Immature natural killer cell (primary cell): ENCODE results near the gene SLC25A10. TPM values are rescaled to one million over a fixed set of nuclear protein-coding genes. Genes with fewer than 3 reads are reported as not detected.

Source experiments
- DNase-seq, 3 donors: peaks; one replicate each; pipeline ENCODE4 v3.0.0; 2022; ENCODE audit warnings: mixed read lengths in 1 of 3
- H3K27ac Mint-ChIP-seq, 6 donors: one replicate each; pipeline ENCODE4 v1.8.0; 2020; ENCODE audit warnings: mixed read lengths in 6 of 6, mild to moderate bottlenecking in 5 of 6, inconsistent platforms in 4 of 6, moderate library complexity in 3 of 6
- H3K27me3 Mint-ChIP-seq, 3 donors: one replicate each; pipeline ENCODE4 v1.8.0; 2020 to 2021; ENCODE audit warnings: low read depth in 3 of 3, mild to moderate bottlenecking in 3 of 3, mixed read lengths in 3 of 3, moderate library complexity in 3 of 3, inconsistent platforms in 1 of 3
- H3K36me3 Mint-ChIP-seq, 3 donors: one replicate each; pipeline ENCODE4 v1.8.0; 2020; ENCODE audit warnings: mixed read lengths in 3 of 3, inconsistent platforms in 2 of 3, mild to moderate bottlenecking in 2 of 3
- H3K4me1 Mint-ChIP-seq, 2 donors: one replicate each; pipeline ENCODE4 v1.8.0; 2020; ENCODE audit warnings: inconsistent platforms in 2 of 2, mild to moderate bottlenecking in 2 of 2, mixed read lengths in 2 of 2, moderate library complexity in 1 of 2
- H3K4me3 Mint-ChIP-seq, 5 donors: one replicate each; pipeline ENCODE4 v1.8.0; 2020; ENCODE audit warnings: mild to moderate bottlenecking in 5 of 5, mixed read lengths in 5 of 5, inconsistent platforms in 3 of 5, moderate library complexity in 3 of 5
- H3K9me3 Mint-ChIP-seq, 6 donors: one replicate each; pipeline ENCODE4 v1.8.0; 2020; ENCODE audit warnings: mild to moderate bottlenecking in 6 of 6, mixed read lengths in 6 of 6, inconsistent platforms in 4 of 6, moderate library complexity in 3 of 6
- polyA plus RNA-seq, 3 donors: library from polyadenylated mRNA; unstranded; fragments of 300-500 nt; fragmentation: Illumina TruSeq; gene quantifications; one replicate each; pipeline ENCODE4 v1.2.3, GENCODE V29; 2021

Gene SLC25A10
- polyA plus RNA-seq, 3 donors from 2014 or later, result 5.6 to 7.5 (median 5.9) TPM

DNA sequence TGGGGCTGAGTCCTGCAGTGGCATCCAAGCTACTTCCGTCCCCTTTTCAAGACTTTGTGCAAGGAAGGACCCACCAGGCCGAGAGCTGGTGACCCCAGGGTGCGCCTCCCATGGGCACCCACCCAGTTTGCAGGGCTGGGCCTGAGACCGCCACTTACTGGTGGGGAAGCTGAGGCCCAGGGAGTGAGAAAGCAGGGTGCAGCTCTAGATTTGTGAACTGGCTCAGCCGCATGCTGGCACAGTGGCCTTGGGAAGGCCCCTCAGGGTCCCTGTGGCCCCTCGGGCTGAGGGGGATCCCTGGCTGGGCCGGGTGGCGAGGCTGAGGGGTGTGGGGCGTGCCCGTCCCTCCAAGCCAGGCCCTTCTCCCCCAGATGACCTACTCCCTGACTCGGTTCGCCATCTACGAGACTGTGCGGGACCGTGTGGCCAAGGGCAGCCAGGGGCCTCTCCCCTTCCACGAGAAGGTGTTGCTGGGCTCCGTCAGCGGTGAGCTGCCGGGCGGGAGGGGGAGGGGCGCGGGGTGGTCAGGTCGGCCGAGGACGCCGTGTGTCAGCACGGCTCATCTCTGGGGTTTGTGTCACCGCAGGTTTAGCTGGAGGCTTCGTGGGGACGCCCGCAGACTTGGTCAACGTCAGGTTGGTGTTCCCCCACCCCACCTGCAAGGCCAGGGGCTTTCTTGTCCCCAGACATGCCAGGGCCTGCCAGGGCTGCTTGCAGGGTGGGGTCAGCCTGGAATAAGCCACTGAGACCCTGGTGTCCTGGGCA is 3.2 kb downstream of the SLC25A10 start:
- Mint-ChIP-seq H3K27ac (no peak overlapping the region), H3K36me3 (no peaks in the 10 kb centered on the region), H3K27me3 (peaks cover 0 to 9% (median 0%) of the 10 kb centered on the region in 3 donors), H3K4me3 (no peak overlapping the region), H3K4me1 (peaks cover 18 to 20% of the 10 kb centered on the region in 2 donors), H3K9me3 (no peaks in the 10 kb centered on the region)
- no peak for DNase-seq

DNA sequence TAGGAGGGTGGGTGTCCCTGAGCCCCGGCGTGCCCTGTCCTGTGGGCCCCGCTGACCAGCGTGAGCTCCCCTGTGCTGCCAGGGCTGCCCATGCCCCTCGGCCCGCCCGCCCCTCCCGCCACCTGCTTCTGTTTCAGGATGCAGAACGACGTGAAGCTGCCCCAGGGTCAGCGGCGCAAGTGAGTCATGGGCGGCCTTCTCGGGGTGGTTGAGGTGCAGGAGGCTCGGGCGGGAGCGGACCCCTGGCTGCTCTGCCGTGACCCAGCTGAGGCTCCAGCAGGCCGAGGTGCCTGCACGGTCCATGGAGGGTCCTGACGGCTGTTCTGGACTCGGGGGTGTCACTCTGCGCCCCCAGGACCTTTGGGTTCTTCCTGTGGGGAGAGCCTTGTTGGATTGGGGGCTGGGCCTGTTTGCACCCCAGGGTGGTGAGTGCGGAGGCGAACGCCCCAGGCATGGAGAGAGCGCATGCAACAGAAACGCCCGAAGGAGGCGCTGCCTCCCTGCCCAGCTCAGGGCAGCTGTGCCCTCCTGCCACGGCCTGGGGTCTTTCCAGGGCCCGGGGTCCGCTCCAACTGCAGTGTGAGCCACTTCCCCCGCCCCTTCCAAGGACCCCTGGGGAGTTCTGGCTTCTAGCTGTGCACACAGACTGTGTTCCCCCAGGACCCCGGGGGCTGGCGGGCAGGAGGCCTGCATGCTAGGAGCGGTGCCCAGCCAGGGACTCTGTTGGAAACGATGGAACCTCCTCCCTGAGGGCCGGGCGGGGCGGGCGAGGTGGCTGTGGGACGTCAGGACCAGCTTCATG is 4.0 kb downstream of the SLC25A10 start:
- Mint-ChIP-seq H3K9me3 (no peaks in the 10 kb centered on the region), H3K4me3 (no peak overlapping the region), H3K36me3 (no peaks in the 10 kb centered on the region)

DNA sequence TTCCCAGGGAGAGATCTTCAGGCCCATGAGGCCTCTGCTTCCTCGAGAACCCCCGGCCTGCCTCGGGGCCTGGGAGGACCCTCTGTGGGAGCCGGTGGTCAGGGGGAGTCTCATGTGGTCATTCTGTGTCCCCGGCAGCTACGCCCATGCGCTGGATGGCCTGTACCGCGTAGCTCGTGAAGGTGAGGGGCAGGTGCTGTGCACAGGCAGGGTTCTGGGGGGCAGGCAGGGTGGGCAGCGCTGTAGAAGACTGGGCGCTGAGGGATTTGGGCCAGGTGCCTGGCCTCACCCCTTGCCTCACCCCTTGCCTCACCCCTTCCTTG is 4.6 kb downstream of the SLC25A10 start:
- H3K4me3 Mint-ChIP-seq, result no peak overlapping the region
- H3K36me3 Mint-ChIP-seq, result no peaks in the 10 kb centered on the region
- H3K27ac Mint-ChIP-seq, result no peak overlapping the region
- no peaks in the 10 kb centered on the region for H3K9me3 Mint-ChIP-seq
- H3K27me3 Mint-ChIP-seq, result peaks cover 0 to 5% (median 0%) of the 10 kb centered on the region in 3 donors
- DNase-seq, result no peak
- H3K4me1 Mint-ChIP-seq, result peaks cover 5 to 7% of the 10 kb centered on the region in 2 donors

More for the DNA sequence above, 4.0 kb downstream of the SLC25A10 start:
- peaks cover 0 to 5% (median 0%) of the 10 kb centered on the region in 3 donors for H3K27me3 Mint-ChIP-seq
- H3K27ac Mint-ChIP-seq, result no peak overlapping the region
- DNase-seq, result no peak
- H3K4me1 Mint-ChIP-seq, result peaks cover 11 to 12% of the 10 kb centered on the region in 2 donors

DNA sequence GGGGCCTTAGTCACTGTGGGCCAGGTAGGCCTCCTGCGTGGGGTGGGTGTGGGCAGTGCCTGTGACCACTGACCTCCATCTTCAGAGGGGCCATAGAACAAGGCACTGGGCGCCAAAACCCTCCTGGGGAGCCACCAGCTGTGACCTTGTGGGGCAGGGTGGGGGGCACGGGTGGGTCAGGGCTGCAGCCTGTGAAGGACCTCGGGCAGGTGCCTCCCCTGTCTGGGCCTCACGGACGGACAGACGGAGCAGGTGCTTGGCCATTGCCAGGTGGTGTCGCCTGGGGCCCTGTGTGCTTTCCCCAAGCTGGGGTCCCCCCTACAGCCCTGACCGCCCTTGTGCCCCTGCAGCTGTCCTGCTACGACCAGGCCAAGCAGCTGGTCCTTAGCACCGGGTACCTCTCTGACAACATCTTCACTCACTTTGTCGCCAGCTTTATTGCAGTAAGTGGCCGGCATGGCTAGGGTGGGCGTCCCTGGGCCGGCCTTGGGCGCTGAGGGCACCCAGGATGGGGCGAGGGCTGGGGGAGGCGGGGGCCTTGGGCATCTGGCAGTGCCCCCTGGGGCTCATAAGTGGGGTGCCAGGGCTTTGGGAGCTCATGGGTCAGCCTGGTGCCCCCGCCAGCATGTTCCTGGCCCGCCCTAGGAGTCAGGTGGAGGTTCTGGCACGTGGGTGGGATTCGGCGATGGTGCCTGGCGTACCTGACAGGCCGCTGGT is 5.1 kb downstream of the SLC25A10 start:
- Mint-ChIP-seq H3K4me1 (peaks cover 5 to 7% of the 10 kb centered on the region in 2 donors), H3K9me3 (no peaks in the 10 kb centered on the region), H3K27me3 (peaks cover 0 to 5% (median 0%) of the 10 kb centered on the region in 3 donors), H3K27ac (no peak overlapping the region), H3K4me3 (no peak overlapping the region), H3K36me3 (no peaks in the 10 kb centered on the region)
- no peak for DNase-seq

DNA sequence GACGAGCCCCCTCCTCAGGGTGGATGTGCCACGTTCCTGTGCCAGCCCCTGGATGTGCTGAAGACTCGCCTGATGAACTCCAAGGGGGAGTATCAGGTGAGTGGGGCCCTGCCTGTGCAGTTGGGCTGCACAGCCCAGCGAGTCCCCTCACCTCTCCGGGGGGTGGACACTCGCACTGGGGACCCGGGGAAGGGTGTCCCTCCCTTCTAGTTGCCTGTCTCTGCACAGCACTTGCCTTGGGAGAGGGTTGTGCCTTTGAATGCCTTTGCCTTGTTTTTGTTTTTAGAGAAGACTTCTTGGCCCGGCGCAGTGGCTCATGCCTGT is 5.6 kb downstream of the SLC25A10 start:
- no peaks in the 10 kb centered on the region for H3K9me3 Mint-ChIP-seq
- DNase-seq, result no peak

DNA sequence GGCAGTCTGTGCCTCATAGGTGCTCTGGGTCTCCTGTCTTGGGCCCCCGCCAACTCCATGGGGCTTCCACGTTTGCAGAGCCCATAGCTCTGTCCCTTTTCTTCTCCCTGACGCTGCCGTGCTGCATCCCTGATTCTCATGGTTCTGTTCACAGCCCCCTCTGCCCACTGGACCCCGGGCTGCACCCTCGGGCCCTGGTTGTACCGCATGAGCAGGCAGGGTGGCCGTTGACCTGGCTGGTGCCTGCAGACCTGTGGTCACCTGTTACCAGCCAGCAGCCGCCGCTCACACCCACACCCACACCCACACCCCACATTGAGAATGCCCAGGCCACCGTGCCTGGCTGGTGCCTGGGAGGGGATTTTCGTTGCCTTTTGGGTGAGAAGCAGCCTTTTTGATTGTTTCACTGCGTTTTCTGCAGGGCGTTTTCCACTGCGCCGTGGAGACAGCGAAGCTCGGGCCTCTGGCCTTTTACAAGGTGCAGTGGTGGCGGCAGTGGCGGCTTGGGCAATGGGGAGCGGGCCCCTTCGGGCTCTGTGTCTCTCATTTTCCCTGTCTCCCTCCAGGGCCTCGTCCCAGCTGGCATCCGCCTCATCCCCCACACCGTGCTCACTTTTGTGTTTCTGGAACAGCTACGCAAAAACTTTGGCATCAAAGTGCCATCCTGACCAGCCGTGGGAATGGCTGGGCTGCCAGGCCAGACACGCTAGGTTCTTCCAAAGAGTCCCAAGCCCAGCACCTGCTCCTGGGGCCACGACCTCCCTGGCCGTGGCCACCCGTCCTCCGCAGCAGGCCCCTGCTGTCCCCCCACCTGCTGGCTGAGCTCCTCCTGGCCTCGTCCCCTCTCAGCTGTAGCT is 7.6 kb downstream of the SLC25A10 start:
- Mint-ChIP-seq H3K4me1 (no peaks in the 10 kb centered on the region), H3K9me3 (no peaks in the 10 kb centered on the region), H3K27ac (no peak overlapping the region), H3K27me3 (peaks cover 0 to 2% (median 0%) of the 10 kb centered on the region in 3 donors), H3K4me3 (no peak overlapping the region), H3K36me3 (no peaks in the 10 kb centered on the region)
- DNase-seq, result no peak

More for the DNA sequence above, 5.6 kb downstream of the SLC25A10 start:
- Mint-ChIP-seq H3K27ac (no peak overlapping the region), H3K4me3 (no peak overlapping the region), H3K36me3 (no peaks in the 10 kb centered on the region), H3K27me3 (peaks cover 0 to 5% (median 0%) of the 10 kb centered on the region in 3 donors), H3K4me1 (peaks cover 4 to 5% of the 10 kb centered on the region in 2 donors)

DNA sequence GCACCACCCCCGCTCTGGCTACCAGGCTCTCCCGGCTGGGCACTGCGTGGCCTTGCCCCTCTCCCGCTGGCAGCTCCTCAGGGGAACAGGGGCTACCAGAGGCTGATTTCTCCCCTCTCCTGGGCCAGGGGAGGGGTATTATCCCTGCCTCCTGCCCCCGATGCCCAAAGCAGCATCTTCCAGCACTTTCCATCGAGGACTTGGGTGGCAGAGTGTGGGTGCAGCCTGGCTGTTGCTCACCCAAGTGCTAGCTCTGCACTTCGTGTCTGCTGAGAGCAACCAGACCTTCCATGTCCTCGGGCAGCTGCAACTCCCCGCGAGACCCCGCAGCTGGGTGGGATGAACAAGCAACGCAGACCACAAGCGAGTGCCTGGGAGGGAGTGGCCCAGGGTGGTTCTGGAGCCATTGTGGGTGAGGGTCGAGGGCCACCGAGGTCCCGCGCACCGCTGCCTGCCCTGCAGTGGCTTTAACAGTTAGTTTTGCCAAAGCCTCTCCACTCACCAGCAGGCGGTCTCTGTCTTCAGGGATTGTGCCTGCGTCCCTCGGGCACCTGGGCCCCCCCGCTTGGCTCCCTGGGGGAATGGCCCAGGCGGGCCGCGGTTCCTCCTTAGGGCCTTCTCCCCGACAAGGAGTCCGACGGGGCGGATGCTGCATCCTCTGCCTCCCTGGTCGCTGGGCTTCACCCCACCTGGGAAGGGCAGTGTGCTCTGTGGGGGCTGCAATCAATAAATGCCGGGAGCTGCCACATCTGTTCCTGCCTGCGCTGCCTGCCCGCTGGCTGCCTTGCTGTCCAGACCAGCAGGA is 8.4 kb downstream of the SLC25A10 start:
- Mint-ChIP-seq H3K36me3 (no peaks in the 10 kb centered on the region), H3K4me3 (no peak overlapping the region), H3K4me1 (no peaks in the 10 kb centered on the region), H3K27me3 (peaks cover 0 to 2% (median 0%) of the 10 kb centered on the region in 3 donors), H3K27ac (no peak overlapping the region), H3K9me3 (no peaks in the 10 kb centered on the region)
- no peak for DNase-seq

DNA sequence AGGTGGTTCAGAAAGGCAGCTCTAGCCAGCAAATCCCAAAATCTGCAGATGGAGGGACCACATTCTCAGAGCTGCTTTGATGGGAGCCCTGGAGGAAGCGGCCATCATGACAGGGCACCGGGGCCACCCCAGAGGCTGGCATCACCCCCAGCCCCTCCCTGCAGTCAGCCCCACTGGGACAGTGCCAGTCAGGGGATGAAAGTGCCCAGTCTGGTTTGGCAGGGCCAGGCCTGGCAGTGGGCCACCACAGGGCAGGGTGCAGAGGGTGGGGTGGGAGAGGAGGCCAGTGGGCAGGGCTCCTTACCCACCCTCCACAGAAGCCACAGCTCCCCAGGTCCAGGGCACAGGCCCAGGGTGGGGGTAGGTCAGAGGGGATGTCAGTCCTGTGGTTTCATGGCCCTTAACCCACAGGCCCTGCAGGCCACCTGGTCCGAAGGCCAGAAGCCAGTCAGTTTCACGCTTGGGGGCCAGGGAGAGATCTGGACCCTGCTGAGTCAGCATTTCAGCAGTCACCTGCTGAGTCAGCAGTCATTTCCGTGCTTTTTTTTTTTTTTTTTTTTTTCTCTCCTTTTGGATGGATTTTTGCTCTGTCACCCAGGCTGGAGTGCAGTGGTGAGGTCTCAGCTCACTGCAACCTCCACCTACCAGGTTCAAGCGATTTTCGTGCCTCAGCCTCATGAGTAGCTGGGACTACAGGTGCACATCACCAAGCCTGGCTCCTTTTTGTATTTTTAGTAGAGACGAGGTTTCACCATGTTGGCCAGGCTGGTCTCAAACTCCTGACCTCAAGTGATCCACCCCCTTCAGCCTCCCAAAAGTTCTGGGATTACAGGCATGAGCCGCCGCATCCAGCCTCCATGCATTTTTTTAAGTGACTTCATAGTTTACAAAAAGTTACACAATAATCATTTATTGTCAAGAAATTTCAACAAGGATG is 10.4 kb downstream of the SLC25A10 start:
- no peaks in the 10 kb centered on the region for H3K9me3 Mint-ChIP-seq
- peaks cover 0 to 2% (median 0%) of the 10 kb centered on the region in 3 donors for H3K27me3 Mint-ChIP-seq
- no peak overlapping the region for H3K27ac Mint-ChIP-seq
- H3K4me3 Mint-ChIP-seq, result no peak overlapping the region
- DNase-seq, result no peak
- H3K4me1 Mint-ChIP-seq, result no peaks in the 10 kb centered on the region
- H3K36me3 Mint-ChIP-seq, result no peaks in the 10 kb centered on the region

DNA sequence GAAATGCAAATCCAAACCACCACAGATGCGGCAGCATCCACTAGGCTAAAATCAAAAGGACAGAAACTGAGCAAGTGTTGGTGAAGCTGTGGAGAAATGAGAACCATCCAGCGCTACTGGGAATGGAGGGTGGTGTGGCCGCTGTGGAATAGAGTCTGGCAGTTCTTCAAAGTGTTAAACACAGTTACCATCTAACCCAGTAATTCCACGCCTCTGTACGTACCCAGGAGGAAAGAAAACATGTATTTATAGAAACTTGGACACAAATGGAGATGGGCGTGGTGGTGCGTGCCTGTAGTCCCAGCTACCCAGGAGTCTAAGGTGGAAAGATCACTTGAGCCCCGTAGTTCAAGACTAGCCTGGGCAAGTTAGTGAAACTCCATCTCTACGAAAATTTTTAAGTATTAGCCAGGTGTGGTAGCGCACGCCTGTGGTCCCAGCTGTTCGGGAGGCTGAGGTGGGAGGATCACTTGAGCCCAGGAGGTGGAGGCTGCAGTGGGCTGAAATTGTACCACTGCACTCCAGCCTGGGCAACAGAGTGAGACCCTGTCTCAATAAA is 11.6 kb downstream of the SLC25A10 start:
- Mint-ChIP-seq H3K27ac (no peak overlapping the region), H3K27me3 (peaks cover 0 to 2% (median 0%) of the 10 kb centered on the region in 3 donors), H3K9me3 (no peaks in the 10 kb centered on the region), H3K4me1 (no peaks in the 10 kb centered on the region), H3K36me3 (no peaks in the 10 kb centered on the region), H3K4me3 (no peak overlapping the region)
- DNase-seq, result no peak

DNA sequence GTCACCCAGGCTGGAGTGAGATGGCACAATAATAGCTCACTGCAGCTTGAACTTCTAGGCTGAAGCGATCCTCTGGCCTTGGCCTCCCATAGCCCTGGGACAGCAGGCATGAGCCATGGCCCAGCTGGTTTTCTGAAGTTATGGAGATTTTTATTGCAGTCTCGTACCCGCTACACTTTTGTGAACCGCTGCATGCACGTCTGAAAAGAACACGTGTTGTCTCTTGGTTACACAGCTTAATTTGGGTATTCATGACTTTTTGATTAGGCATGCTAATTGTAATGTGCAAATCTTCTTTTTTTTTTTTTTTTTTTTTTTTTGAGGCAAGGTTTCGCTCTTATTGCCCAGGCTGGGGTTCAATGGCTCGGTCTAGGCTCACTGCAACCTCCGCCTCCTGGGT is 13.4 kb downstream of the SLC25A10 start:
- Mint-ChIP-seq H3K4me3 (no peak overlapping the region), H3K27me3 (peaks cover 0 to 2% (median 0%) of the 10 kb centered on the region in 3 donors), H3K36me3 (no peaks in the 10 kb centered on the region), H3K27ac (no peak overlapping the region), H3K4me1 (no peaks in the 10 kb centered on the region), H3K9me3 (no peaks in the 10 kb centered on the region)
- no peak for DNase-seq

DNA sequence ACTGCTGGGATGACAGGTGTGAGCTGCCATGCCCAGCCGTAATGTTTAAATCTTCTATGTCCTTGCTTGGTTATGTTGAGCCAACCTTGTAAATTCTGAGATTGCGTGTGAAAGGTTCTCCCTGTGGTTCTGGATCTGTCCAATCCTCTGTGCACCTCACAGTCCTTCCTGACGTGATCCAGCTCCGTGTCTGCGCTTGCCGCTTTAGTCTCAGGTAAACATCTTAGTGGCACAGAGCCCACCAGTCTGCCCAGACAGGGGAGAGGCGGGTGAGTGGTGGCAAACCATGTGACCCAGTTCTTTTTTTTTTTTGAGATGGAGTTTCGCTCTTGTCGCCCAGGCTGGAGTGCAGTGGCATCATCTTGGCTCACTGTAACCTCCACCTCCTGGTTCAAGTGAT is 13.9 kb downstream of the SLC25A10 start:
- Mint-ChIP-seq H3K36me3 (no peaks in the 10 kb centered on the region), H3K27ac (no peak overlapping the region), H3K27me3 (peaks cover 0 to 2% (median 0%) of the 10 kb centered on the region in 3 donors), H3K9me3 (no peaks in the 10 kb centered on the region), H3K4me3 (no peak overlapping the region), H3K4me1 (no peaks in the 10 kb centered on the region)
- no peak for DNase-seq
